Ramos (cell line): ENCODE results near the gene RALGAPA2.

Experiments used
- in situ Hi-C: fragments of 300-500 bp; cut with MboI; formaldehyde crosslinking; loops from one replicate; pipeline ENCODE4 v1.14.3; 2022; ENCODE audit warnings: low sequenced_read_pairs; ENCODE audit not compliant: unreplicated experiment

The RALGAPA2 gene

GRCh38 chr20:20637998-20638725 lies 74.3 kb downstream of the RALGAPA2 start:
- in situ Hi-C loops, result no loop called here

DNA sequence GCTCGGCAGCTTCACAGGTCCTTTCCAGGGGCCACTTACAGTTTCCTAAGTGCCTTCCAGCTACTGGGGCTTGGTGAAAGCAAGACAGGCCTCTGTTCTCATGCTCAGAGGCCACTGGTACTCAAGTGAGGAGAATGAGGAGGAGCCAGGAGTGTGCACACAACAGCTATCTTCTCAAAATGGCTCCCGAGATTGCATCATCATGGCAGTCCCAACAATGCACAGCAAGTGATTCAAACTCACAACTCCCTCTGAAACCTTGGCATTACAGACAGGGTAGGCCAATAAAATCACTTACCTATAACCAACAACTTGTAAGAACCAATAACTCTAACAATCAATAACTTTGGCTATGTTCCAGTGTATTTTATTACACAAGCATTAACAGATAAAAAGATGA lies 77.4 kb downstream of the RALGAPA2 start:
- in situ Hi-C loops, result no loop called here

DNA sequence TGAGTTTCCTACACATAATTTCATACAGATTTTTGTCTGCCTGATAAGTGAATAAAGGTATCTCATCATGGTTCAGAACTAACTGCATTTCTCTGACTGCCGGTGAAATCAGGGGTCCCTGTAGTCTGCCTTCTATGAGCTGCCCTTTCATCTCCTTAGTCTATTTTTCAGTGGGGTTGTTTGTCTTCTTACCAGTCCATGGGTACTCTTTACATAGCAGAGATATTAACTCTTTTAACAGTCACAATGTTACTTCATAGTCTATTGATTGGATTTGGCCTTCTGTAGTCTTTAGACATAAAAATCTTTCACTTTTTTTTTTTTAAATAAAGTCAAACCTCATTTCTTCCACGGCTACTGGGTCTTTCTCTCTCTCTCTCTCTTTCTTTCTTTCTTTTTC lies 79.8 kb downstream of the RALGAPA2 start:
- in situ Hi-C loops, result no loop called here

DNA sequence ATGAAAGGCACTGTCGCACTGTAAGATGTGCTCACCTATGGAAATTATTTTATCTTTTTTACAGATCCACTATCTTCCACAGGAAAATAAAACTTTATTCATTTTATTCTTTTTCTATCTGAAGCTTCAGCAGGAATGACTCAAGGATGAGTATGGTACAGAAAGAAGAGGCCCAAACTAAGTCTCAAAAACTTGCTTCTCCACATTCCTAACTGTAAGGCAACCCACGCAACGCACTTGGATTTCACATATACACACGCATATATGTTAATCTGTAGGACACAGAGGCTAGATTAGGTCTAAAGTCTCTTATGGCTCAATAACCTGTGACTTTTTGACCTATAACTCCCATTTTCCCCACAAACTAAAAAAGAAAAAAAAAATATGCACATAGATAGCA lies 81.9 kb downstream of the RALGAPA2 start:
- in situ Hi-C loops, result no loop called here

DNA sequence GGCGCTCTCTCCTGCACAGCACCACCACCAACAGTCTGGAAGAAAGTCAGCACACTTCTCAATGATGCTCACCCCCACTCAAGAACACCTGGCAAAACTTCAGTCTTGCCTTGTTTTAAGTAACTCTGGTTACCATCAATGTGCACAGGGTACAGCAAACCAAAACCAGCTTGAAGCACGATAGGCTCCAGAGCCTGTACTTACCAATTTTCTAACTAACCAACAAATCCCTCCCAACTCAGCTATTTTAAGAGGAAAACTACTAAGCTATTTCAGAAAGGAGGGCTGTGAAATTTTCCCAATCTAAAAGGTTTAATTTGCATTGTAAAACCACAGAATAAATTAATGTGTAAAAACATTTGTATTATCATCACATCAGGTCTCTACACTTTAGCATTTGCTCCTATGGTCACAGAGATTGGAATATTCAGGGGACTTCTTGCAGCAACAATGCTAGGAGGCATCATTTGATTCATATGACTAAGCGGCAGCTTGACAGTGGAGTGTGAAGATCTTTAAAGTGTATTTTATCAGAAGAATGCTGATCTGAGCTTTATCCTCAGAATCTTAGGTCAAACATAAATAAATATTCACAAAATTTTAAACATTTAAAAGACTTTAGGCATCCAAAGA lies 82.8 kb downstream of the RALGAPA2 start:
- in situ Hi-C loops, result no loop called here

GRCh38 chr20:20628314-20628713 lies 84.1 kb downstream of the RALGAPA2 start:
- in situ Hi-C loops, result no loop called here

DNA sequence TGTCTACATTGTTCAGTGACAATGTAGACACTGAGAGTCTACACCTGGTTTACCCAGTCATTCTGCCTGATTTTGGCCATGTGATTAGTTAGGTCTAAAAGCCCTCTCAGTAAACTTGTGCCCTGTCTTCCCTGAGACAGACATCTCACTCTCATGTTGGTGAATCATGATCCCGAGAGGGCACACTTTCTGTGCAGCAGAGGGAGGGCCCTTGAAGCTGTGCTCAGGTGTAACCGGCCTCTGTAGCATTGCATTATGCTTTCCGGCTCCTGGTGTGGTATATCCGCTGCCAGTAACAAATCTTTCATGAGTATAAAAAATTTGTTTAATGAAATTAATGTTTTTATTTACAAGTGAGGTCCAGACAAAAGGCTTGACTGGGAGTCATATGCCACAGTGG lies 85.0 kb downstream of the RALGAPA2 start:
- in situ Hi-C loops, result no loop called here

DNA sequence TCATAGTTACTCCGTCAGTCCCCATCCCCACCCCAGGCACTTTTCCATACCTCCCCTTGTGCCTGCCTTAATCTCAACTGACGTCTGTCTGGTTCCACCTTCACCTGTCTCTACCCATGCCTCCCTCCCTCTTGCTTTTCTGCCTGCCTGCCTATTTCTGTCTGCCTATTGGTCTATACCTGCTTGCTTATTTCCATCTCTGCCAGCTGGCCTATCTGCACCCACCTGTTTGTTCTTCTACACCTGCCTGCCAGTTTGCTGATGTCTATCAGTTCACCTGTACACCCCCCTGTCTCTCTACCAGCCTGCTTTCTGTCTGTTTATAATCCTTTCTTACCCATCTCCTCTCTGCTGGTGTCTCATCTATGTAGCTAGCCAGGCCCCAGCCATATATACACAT lies 87.5 kb downstream of the RALGAPA2 start:
- in situ Hi-C loops, result no loop called here

DNA sequence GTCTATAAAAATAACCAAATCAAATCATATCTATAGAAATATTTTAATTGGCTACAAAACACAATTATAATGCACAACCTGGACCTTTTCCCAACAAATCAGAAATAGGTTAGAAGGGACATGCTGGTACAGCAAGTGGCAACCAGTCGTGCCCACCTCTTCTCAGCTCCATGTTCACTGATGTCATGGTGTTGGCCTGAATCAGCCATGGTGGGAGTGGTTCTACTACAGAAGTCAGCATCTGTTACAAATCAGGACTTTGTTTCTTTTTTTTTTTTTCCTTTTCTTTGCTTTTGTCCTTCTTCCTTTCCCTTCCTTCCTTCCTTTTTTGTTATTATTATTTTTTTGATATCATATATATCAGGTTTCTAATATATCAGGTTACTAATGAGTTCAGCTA lies 91.2 kb downstream of the RALGAPA2 start:
- in situ Hi-C loops, result no loop called here

- in situ Hi-C loops, result no loop called here
These were observed 98.1 kb downstream of the RALGAPA2 start for GRCh38 chr20:20614391-20614790.

DNA sequence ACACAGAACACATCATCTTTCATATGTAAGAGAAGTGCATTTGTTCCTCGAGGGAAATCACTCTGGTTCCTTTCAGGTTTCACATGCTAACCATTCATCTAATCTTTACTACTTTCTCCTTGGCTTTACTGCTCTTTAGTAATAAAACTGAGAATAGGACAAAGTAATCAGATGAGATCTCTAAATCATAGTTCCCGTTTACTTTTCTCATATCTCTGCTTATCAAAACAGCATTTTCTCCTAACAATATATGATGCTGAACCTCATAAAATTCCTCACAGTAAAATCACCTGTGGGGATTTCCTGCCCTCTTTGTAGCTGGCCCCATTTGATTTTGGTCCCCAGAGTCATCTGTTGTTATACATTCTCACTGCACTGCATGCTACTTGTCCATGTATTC lies 100.2 kb downstream of the RALGAPA2 start:
- in situ Hi-C loops, result no loop called here

DNA sequence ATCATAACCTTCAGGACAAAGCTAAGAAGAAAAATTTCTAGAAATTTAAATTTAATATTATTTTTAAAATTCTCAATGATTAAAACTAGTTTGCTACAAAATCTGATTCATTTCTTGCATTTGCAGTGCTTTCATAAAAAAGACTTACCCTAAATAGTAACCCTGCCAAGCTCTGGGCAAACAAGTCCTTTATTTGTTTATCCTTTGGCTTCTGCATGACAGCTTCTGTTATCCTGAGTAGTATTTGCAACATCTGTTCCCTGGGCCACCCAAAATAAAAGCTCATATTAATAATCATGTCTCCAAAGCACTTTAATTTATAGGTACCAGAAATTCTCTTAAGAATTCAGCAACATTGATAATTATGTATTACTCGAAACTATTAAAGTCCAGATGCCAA lies 101.3 kb downstream of the RALGAPA2 start:
- in situ Hi-C loops, result no loop called here

- in situ Hi-C loops, result no loop called here
These were observed 102.9 kb downstream of the RALGAPA2 start for GRCh38 chr20:20609522-20609921.

DNA sequence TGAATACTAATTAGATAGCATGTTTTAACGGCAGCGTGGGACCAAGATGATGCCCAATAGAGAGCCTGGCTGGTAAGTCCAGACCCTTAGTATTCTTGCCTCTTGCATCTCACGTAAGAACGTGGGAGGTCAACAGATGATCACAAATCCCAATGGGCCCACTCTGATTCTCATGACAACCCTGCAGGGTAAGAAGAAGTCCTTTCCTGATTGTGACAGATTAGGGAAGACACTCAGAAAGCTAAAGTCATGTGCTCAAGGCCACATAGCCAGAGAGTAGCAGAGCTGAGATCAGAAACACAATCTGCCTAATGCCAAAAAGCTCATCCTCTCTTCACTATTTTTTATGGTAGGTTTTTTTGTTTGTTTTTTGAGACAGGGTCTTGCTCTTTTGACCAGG lies 103.8 kb downstream of the RALGAPA2 start:
- in situ Hi-C loops, result no loop called here

DNA sequence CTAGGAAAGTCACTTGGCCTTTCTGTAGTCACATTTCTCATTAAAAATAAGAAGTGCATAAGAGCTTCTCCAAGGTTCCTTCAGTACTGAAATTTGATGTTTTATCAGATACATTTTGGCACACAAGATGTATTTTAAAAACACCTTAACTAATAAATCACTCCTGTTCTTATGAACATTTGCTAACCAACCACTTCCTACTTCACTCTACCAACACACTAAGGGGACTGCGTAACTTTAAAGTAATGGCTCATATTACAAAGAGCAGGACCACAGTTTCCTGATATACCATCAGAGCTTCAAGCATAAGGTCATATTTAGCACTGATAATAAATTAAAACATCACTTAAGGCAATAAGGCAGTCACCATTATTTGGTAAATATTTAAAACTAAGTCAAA lies 104.4 kb downstream of the RALGAPA2 start:
- in situ Hi-C loops, result no loop called here

- in situ Hi-C loops, result no loop called here
These were observed 105.6 kb downstream of the RALGAPA2 start for GRCh38 chr20:20606881-20607280.

DNA sequence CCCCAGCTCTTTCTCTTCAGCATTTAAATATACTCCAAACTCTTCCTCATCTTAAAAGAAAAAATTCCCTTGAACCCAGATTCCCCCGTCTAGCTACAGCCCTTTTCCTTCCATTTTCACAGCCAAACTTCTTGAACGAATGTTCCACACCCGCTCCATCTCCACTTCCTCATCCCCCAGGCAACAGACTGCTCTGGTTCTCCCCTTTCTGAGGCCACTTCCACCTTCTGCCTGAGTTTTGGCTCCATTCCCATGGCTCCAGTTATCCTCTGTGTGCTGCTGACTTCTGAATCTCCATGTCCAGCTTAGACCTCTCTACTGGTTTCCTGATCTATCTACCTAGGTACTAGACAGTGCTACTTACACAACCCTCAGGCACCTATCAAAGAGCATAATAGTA lies 106.4 kb downstream of the RALGAPA2 start:
- in situ Hi-C loops, result no loop called here

- in situ Hi-C loops, result no loop called here
These were observed 107.5 kb downstream of the RALGAPA2 start for GRCh38 chr20:20604907-20605306.

GRCh38 chr20:20604357-20604756 lies 108.1 kb downstream of the RALGAPA2 start:
- in situ Hi-C loops, result no loop called here

GRCh38 chr20:20603339-20603990 lies 109.0 kb downstream of the RALGAPA2 start:
- in situ Hi-C loops, result no loop called here

DNA sequence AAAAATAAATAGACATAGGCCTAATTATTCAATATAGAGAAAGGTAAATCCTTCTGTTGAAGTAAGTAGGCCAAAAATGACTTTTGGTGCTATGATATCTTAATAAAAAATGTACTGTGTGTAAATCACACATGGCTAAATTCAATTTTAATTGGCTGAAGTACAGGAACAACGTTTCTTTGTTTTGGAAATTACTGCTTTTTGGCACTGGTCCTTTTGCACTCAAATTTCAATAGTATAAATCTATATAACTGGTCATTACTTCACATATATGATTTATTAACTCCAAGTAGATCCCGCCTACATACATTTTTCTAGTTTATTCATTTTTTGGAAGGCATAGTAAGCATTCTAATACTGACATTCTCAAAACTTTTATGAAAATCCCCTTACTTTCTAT lies 114.5 kb downstream of the RALGAPA2 start:
- in situ Hi-C loops, result no loop called here

GRCh38 chr20:20594171-20594530 lies 118.3 kb downstream of the RALGAPA2 start:
- in situ Hi-C loops, result no loop called here
